HepG2 (cell line): ENCODE data around the gene LSM2. TPM values are rescaled to one million over a fixed set of nuclear protein-coding genes. Genes with fewer than 3 reads are reported as not detected.

ENCODE experiments used
- CREM ChIP-seq, 2 experiments: sonication (generic) in 1 of 2; formaldehyde crosslinking in 1 of 2; IDR thresholded peaks; 2 replicates each; pipeline versions ENCODE4 v1.4.0 to v1.6.1; 2016 to 2020; ENCODE audit warnings: antibody characterized with exemption in 1 of 2, mild to moderate bottlenecking in 1 of 2, missing genetic modification reagents in 1 of 2
- FOXJ3 ChIP-seq: sonication (generic); formaldehyde crosslinking; IDR thresholded peaks from 2 replicates; pipeline ENCODE4 v1.4.0; 2020; ENCODE audit warnings: missing genetic modification reagents, mild to moderate bottlenecking, borderline replicate concordance
- GABPA ChIP-seq, 2 experiments: IDR thresholded peaks; 2 replicates each; pipeline ENCODE4 v1.6.1; 2011 to 2016; ENCODE audit warnings: low read depth in 2 of 2, low read length in 1 of 2, missing biosample characterization in 1 of 2, missing genetic modification characterization in 1 of 2
- GATAD1 ChIP-seq: IDR thresholded peaks from 2 replicates; pipeline ENCODE4 v1.6.1; 2016; ENCODE audit warnings: missing genetic modification reagents, missing compliant biosample characterization
- HNF4A ChIP-seq: sonication (generic); formaldehyde crosslinking; IDR thresholded peaks from 2 replicates; pipeline ENCODE4 v1.4.0; 2020; ENCODE audit warnings: missing genetic modification reagents
- HNF4G ChIP-seq, 2 experiments: sonication (generic) in 1 of 2; formaldehyde crosslinking in 1 of 2; IDR thresholded peaks; 2 replicates each; pipeline versions ENCODE4 v1.4.0 to v1.6.1; 2011 to 2020; ENCODE audit warnings: borderline replicate concordance in 2 of 2, low read depth in 2 of 2, mild to moderate bottlenecking in 2 of 2, low read length in 1 of 2, missing genetic modification reagents in 1 of 2, moderate library complexity in 1 of 2
- HOXA5 ChIP-seq: sonication (generic); formaldehyde crosslinking; IDR thresholded peaks from 2 replicates; pipeline ENCODE4 v1.4.0; 2020; ENCODE audit warnings: missing genetic modification reagents
- ISL2 ChIP-seq: sonication (generic); formaldehyde crosslinking; IDR thresholded peaks from 2 replicates; pipeline ENCODE4 v1.5.0; 2020; ENCODE audit warnings: missing genetic modification reagents
- KAT8 ChIP-seq: IDR thresholded peaks from 2 replicates; pipeline ENCODE4 v1.6.1; 2016; ENCODE audit warnings: missing genetic modification reagents, missing compliant biosample characterization
- KLF12 ChIP-seq: sonication (generic); formaldehyde crosslinking; IDR thresholded peaks from 2 replicates; pipeline ENCODE4 v1.4.0; 2020; ENCODE audit warnings: missing genetic modification reagents, borderline replicate concordance
- MTA1 ChIP-seq: sonication (generic); formaldehyde crosslinking; IDR thresholded peaks from 2 replicates; pipeline ENCODE4 v1.4.0; 2020; ENCODE audit warnings: missing genetic modification reagents, mild to moderate bottlenecking, borderline replicate concordance
- NCOR1 ChIP-seq: fragments of 200-600 bp; sonication (generic); IDR thresholded peaks from 2 replicates; pipeline ENCODE4 v1.7.0; 2017; ENCODE audit warnings: antibody characterized with exemption, low read length, borderline replicate concordance
- NFE2L2 ChIP-seq: fragments of 150-350 bp; IDR thresholded peaks from 2 replicates; pipeline ENCODE4 v1.6.1; 2014; ENCODE audit warnings: low read length
- NFRKB ChIP-seq: fragments of 450-650 bp; IDR thresholded peaks from 2 replicates; pipeline ENCODE4 v1.6.1; 2017
- NFYB ChIP-seq: sonication (generic); formaldehyde crosslinking; IDR thresholded peaks from 2 replicates; pipeline ENCODE4 v1.4.0; 2020; ENCODE audit warnings: missing genetic modification reagents
- RARA ChIP-seq: IDR thresholded peaks from 2 replicates; pipeline ENCODE4 v1.6.1; 2016; ENCODE audit warnings: missing genetic modification reagents, missing compliant biosample characterization
- RFXAP ChIP-seq: sonication (generic); formaldehyde crosslinking; IDR thresholded peaks from 2 replicates; pipeline ENCODE4 v1.4.0; 2020; ENCODE audit warnings: missing genetic modification reagents, borderline replicate concordance
- SAP130 ChIP-seq: IDR thresholded peaks from 2 replicates; pipeline ENCODE4 v1.6.1; 2016; ENCODE audit warnings: low read depth
- SRY ChIP-seq: sonication (generic); formaldehyde crosslinking; IDR thresholded peaks from 2 replicates; pipeline ENCODE4 v1.8.0; 2022; ENCODE audit warnings: mild to moderate bottlenecking, missing genetic modification reagents
- ZNF33B ChIP-seq: sonication (generic); formaldehyde crosslinking; IDR thresholded peaks from 2 replicates; pipeline ENCODE4 v1.5.1; 2020; ENCODE audit warnings: mild to moderate bottlenecking, missing genetic modification reagents
- ZNF556 ChIP-seq: sonication (generic); formaldehyde crosslinking; IDR thresholded peaks from 2 replicates; pipeline ENCODE4 v1.4.0; 2020; ENCODE audit warnings: mild to moderate bottlenecking, missing genetic modification reagents, borderline replicate concordance
- ZNF589 ChIP-seq: sonication (generic); formaldehyde crosslinking; conservative IDR thresholded peaks from 2 replicates; pipeline ENCODE4 v1.8.0; 2022; ENCODE audit warnings: mild to moderate bottlenecking, moderate library complexity, missing genetic modification reagents
- ZNF598 ChIP-seq: sonication (generic); formaldehyde crosslinking; IDR thresholded peaks from 2 replicates; pipeline ENCODE4 v1.5.1; 2020; ENCODE audit warnings: mild to moderate bottlenecking, missing genetic modification reagents, borderline replicate concordance
- ZNF652 ChIP-seq: IDR thresholded peaks from 2 replicates; pipeline ENCODE4 v1.6.1; 2016; ENCODE audit warnings: low read depth, borderline replicate concordance
- ZNF878 ChIP-seq: sonication (generic); formaldehyde crosslinking; IDR thresholded peaks from 2 replicates; pipeline ENCODE4 v1.8.1; 2023; ENCODE audit warnings: mild to moderate bottlenecking, missing genetic modification reagents, moderate library complexity
- polyA plus RNA-seq, 8 experiments: library from polyadenylated mRNA; depleted of rRNA in 3 of 8; stranded (reverse) in 7 of 8; unstranded in 1 of 8; fragments of >200 nt; fragmentation: Illumina TruSeq in 4 of 8; extraction: Trizol in 4 of 8; gene quantifications; 2 replicates each; pipeline versions ENCODE4 v1.2.1 to v1.2.3, GENCODE V29; 2011 to 2016; ENCODE audit warnings: low read depth in 4 of 8, missing spikeins in 1 of 8, mixed read lengths in 1 of 8; ENCODE audit not compliant: insufficient read depth in 1 of 8
- total RNA-seq, 5 experiments: library from RNA; depleted of rRNA; stranded (reverse); fragments of >200 nt; fragmentation: Illumina TruSeq; extraction: Trizol; gene quantifications; 2 replicates each; pipeline ENCODE4 v1.2.3, GENCODE V29; 2016; ENCODE audit warnings: low read depth in 1 of 5
- TF ChIP-seq, protein P1 (sequence below): sonication (generic); formaldehyde crosslinking; IDR thresholded peaks from 2 replicates; pipeline ENCODE4 v1.4.0; 2020; ENCODE audit warnings: missing genetic modification reagents, borderline replicate concordance
- TF ChIP-seq, protein P2 (sequence below): sonication (generic); formaldehyde crosslinking; IDR thresholded peaks from 2 replicates; pipeline ENCODE4 v1.4.0; 2020; ENCODE audit warnings: missing genetic modification reagents, borderline replicate concordance

Gene LSM2
- total and polyA plus RNA-seq, 2 of the 13 experiments (the other 11 are each of a cell fraction or from before 2014, with no cell fraction given): 69.4 to 90.5 TPM

DNA sequence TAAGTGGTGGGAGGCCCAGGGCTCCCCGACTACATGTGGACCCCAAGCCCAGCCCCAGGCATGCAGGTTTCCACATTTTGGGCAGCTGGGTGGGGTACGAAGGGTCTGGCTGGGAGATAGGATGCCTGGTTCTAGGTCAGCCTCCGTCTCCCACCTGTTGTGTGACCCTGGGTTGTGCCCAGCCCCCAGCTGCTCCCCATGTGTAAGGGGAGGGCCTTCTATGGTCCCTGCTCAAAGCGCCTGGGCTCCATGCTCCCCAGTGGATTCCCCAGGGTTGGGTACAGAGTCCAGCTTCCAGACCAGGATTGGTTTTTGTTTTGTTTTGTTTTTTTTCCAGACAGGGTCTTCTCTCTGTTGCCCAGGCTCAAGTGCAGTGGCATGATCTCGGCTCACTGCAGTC is 28.6 kb downstream of the LSM2 start (continued):
- TF ChIP-seq MTA1 (CRISPR knock-in tag) (no peak), CREM (IDR thresholded peaks at IDR 0.05) (no peak), CREM (CRISPR knock-in tag; IDR thresholded peaks at IDR 0.05) (no peak), SRY (CRISPR knock-in tag) (no peak), FOXJ3 (CRISPR knock-in tag) (0 out of 2 replicates have a peak, but pooled peaks have one; percentile 47), ZNF878 (CRISPR knock-in tag) (no peak), NFRKB (no peak), NFYB (no peak), HOXA5 (CRISPR knock-in tag) (0 out of 2 replicates have a peak, but pooled peaks have one; percentile 55), NCOR1 (0 out of 2 replicates have a peak, but pooled peaks have one; percentile 27), ZNF652 (CRISPR knock-in tag) (no peak), RFXAP (0 out of 2 replicates have a peak, but pooled peaks have one; percentile 45), ISL2 (CRISPR knock-in tag) (0 out of 2 replicates have a peak, but pooled peaks have one; percentile 17), ZNF33B (CRISPR knock-in tag) (0 out of 2 replicates have a peak, but pooled peaks have one; percentile 37), ZNF589 (CRISPR knock-in tag) (no peak), NFE2L2 (no peak), HNF4G (IDR thresholded peaks at IDR 0.05; ENCODE audit: borderline replicate concordance, low read depth, low read length) (peak; percentile 50), HNF4G (CRISPR knock-in tag; IDR thresholded peaks at IDR 0.05; ENCODE audit: borderline replicate concordance, low read depth) (no peak), GABPA (IDR thresholded peaks at IDR 0.05; ENCODE audit: low read depth, low read length) (no peak), GABPA (CRISPR knock-in tag; IDR thresholded peaks at IDR 0.05; ENCODE audit: low read depth) (no peak), KAT8 (CRISPR knock-in tag) (peak; percentile 51; the same call in 1 of the 2 replicates), SAP130 (CRISPR knock-in tag) (peak; percentile 64), ZNF556 (peak; percentile 46; the same call in 1 of the 2 replicates), KLF12 (CRISPR knock-in tag) (no peak), RARA (CRISPR knock-in tag) (peak; percentile 22; the same call in 1 of the 2 replicates), ZNF598 (0 out of 2 replicates have a peak, but pooled peaks have one; percentile 62), GATAD1 (CRISPR knock-in tag) (no peak), HNF4A (peak; percentile 76)
- TF ChIP-seq, protein P1, sequence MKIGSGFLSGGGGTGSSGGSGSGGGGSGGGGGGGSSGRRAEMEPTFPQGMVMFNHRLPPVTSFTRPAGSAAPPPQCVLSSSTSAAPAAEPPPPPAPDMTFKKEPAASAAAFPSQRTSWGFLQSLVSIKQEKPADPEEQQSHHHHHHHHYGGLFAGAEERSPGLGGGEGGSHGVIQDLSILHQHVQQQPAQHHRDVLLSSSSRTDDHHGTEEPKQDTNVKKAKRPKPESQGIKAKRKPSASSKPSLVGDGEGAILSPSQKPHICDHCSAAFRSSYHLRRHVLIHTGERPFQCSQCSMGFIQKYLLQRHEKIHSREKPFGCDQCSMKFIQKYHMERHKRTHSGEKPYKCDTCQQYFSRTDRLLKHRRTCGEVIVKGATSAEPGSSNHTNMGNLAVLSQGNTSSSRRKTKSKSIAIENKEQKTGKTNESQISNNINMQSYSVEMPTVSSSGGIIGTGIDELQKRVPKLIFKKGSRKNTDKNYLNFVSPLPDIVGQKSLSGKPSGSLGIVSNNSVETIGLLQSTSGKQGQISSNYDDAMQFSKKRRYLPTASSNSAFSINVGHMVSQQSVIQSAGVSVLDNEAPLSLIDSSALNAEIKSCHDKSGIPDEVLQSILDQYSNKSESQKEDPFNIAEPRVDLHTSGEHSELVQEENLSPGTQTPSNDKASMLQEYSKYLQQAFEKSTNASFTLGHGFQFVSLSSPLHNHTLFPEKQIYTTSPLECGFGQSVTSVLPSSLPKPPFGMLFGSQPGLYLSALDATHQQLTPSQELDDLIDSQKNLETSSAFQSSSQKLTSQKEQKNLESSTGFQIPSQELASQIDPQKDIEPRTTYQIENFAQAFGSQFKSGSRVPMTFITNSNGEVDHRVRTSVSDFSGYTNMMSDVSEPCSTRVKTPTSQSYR: peak; percentile 23; the same call in 1 of the 2 replicates
- TF ChIP-seq, protein P2, sequence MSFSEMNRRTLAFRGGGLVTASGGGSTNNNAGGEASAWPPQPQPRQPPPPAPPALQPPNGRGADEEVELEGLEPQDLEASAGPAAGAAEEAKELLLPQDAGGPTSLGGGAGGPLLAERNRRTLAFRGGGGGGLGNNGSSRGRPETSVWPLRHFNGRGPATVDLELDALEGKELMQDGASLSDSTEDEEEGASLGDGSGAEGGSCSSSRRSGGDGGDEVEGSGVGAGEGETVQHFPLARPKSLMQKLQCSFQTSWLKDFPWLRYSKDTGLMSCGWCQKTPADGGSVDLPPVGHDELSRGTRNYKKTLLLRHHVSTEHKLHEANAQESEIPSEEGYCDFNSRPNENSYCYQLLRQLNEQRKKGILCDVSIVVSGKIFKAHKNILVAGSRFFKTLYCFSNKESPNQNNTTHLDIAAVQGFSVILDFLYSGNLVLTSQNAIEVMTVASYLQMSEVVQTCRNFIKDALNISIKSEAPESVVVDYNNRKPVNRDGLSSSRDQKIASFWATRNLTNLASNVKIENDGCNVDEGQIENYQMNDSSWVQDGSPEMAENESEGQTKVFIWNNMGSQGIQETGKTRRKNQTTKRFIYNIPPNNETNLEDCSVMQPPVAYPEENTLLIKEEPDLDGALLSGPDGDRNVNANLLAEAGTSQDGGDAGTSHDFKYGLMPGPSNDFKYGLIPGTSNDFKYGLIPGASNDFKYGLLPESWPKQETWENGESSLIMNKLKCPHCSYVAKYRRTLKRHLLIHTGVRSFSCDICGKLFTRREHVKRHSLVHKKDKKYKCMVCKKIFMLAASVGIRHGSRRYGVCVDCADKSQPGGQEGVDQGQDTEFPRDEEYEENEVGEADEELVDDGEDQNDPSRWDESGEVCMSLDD (CRISPR knock-in tag): 0 out of 2 replicates have a peak, but pooled peaks have one; percentile 81
